Large intestine (tissue), 3 donors: ENCODE data around the gene DAZL. TPM values are rescaled to one million over a fixed set of nuclear protein-coding genes. Genes with fewer than 3 reads are reported as not detected.

ENCODE experiments used
- DNase-seq, 2 donors: peaks; one replicate each; pipeline versions ENCODE4 v3.0.0 to v3.0.0-alpha.2; 2013
- H3K27ac ChIP-seq: one replicate; pipeline ENCODE4 v1.5.1; 2013; ENCODE audit warnings: low read length
- H3K27me3 ChIP-seq: 2 replicates; pipeline ENCODE4 v1.6.1; 2013; ENCODE audit warnings: low read length; ENCODE audit not compliant: control insufficient read depth, insufficient read depth
- H3K36me3 ChIP-seq: 2 replicates; pipeline ENCODE4 v1.6.1; 2013; ENCODE audit warnings: low read length; ENCODE audit not compliant: control insufficient read depth, insufficient read depth
- H3K4me1 ChIP-seq: one replicate; pipeline ENCODE4 v1.6.1; 2013; ENCODE audit warnings: low read length; ENCODE audit not compliant: control insufficient read depth, insufficient read depth
- H3K4me3 ChIP-seq: one replicate; pipeline ENCODE4 v1.5.1; 2013; ENCODE audit warnings: low read length
- H3K9me3 ChIP-seq: one replicate; pipeline ENCODE4 v1.6.1; 2013; ENCODE audit warnings: mild to moderate bottlenecking, low read depth, low read length, moderate library complexity; ENCODE audit not compliant: control insufficient read depth
- WGBS: methylation state at CpG from one replicate; pipeline ENCODE4 v1.1.5; 2013; ENCODE audit warnings: low lambda C conversion rate; ENCODE audit not compliant: insufficient coverage; 5-methylcytosine and 5-hydroxymethylcytosine counted together
- polyA plus RNA-seq: library from polyadenylated mRNA; unstranded; fragments of 120-200 nt; gene quantifications from one replicate; pipeline ENCODE4 v1.2.1, GENCODE V29; 2013

The DAZL gene
- polyA plus RNA-seq, 1 donor = not detected

GRCh38 chr3:16614033-16615031 is 9.1 kb upstream of the DAZL start:
- H3K36me3 ChIP-seq = no peaks in the 10 kb centered on the region
- no peaks in the 10 kb centered on the region for H3K4me1 ChIP-seq
- WGBS = 100% methylated on average over 2 of the region's 6 CpGs
- H3K27ac ChIP-seq = no peak overlapping the region
- no peaks in the 10 kb centered on the region for H3K27me3 ChIP-seq
- no peaks in the 10 kb centered on the region for H3K9me3 ChIP-seq
- H3K4me3 ChIP-seq = no peak overlapping the region
- no peak for DNase-seq

GRCh38 chr3:16609927-16610580 is 4.8 kb upstream of the DAZL start:
- no peaks in the 10 kb centered on the region for H3K4me1 ChIP-seq
- DNase-seq = no peak
- H3K27ac ChIP-seq = no peak overlapping the region
- no CpG with 5 or more reads among the region's 2 CpGs for WGBS
- no peaks in the 10 kb centered on the region for H3K27me3 ChIP-seq
- H3K36me3 ChIP-seq = no peaks in the 10 kb centered on the region
- no peak overlapping the region for H3K4me3 ChIP-seq
- H3K9me3 ChIP-seq = peaks cover 3% of the 10 kb centered on the region

- H3K27ac ChIP-seq = no peak overlapping the region
- no peaks in the 10 kb centered on the region for H3K4me1 ChIP-seq
- 57% methylated on average over 1 of the region's 2 CpGs for WGBS
- H3K4me3 ChIP-seq = no peak overlapping the region
- H3K27me3 ChIP-seq = no peaks in the 10 kb centered on the region
- peaks cover 10% of the 10 kb centered on the region for H3K9me3 ChIP-seq
- H3K36me3 ChIP-seq = no peaks in the 10 kb centered on the region
- no peak for DNase-seq
Measured at GRCh38 chr3:16608816-16609215, 3.6 kb upstream of the DAZL start.

GRCh38 chr3:16607718-16608117 is 2.5 kb upstream of the DAZL start:
- no peaks in the 10 kb centered on the region for H3K4me1 ChIP-seq
- DNase-seq = no peak
- H3K27ac ChIP-seq = no peak overlapping the region
- no peaks in the 10 kb centered on the region for H3K27me3 ChIP-seq
- WGBS = 67% methylated on average over 3 of the region's 3 CpGs
- H3K4me3 ChIP-seq = no peak overlapping the region
- H3K9me3 ChIP-seq = peaks cover 10% of the 10 kb centered on the region
- no peaks in the 10 kb centered on the region for H3K36me3 ChIP-seq

GRCh38 chr3:16606398-16606797 is 1.2 kb upstream of the DAZL start:
- Histone ChIP-seq H3K4me1 (no peaks in the 10 kb centered on the region), H3K27me3 (no peaks in the 10 kb centered on the region), H3K36me3 (no peaks in the 10 kb centered on the region), H3K4me3 (no peak overlapping the region), H3K27ac (no peak overlapping the region), H3K9me3 (peaks cover 10% of the 10 kb centered on the region)
- no CpG with 5 or more reads among the region's 4 CpGs for WGBS
- no peak for DNase-seq

GRCh38 chr3:16605966-16606365 is 743 bp upstream of the DAZL start:
- Histone ChIP-seq H3K36me3 (no peaks in the 10 kb centered on the region), H3K4me1 (no peaks in the 10 kb centered on the region), H3K4me3 (no peak overlapping the region), H3K27me3 (no peaks in the 10 kb centered on the region), H3K9me3 (peaks cover 10% of the 10 kb centered on the region), H3K27ac (no peak overlapping the region)
- DNase-seq = no peak
- 90% methylated on average over 3 of the region's 8 CpGs for WGBS

GRCh38 chr3:16604433-16604832 is 790 bp downstream of the DAZL start:
- Histone ChIP-seq H3K4me1 (no peaks in the 10 kb centered on the region), H3K27ac (no peak overlapping the region), H3K9me3 (peaks cover 10% of the 10 kb centered on the region), H3K27me3 (no peaks in the 10 kb centered on the region), H3K4me3 (no peak overlapping the region), H3K36me3 (no peaks in the 10 kb centered on the region)
- DNase-seq = no peak
- no CpG with 5 or more reads among the region's 33 CpGs for WGBS

GRCh38 chr3:16601537-16602005 is 3.7 kb downstream of the DAZL start:
- Histone ChIP-seq H3K27ac (no peak overlapping the region), H3K36me3 (no peaks in the 10 kb centered on the region), H3K27me3 (no peaks in the 10 kb centered on the region), H3K9me3 (peaks cover 10% of the 10 kb centered on the region), H3K4me3 (no peak overlapping the region), H3K4me1 (no peaks in the 10 kb centered on the region)
- DNase-seq = no peak
- 40% methylated on average over 3 of the region's 3 CpGs for WGBS

- peaks cover 10% of the 10 kb centered on the region for H3K9me3 ChIP-seq
- WGBS = 0% methylated on average over 1 of the region's 7 CpGs
- DNase-seq = peak; percentile 43 to 55
Measured at GRCh38 chr3:16600780-16601536, 4.3 kb downstream of the DAZL start.

GRCh38 chr3:16599694-16600093 is 5.5 kb downstream of the DAZL start:
- Histone ChIP-seq H3K27me3 (no peaks in the 10 kb centered on the region), H3K4me3 (no peak overlapping the region), H3K27ac (no peak overlapping the region), H3K36me3 (no peaks in the 10 kb centered on the region), H3K9me3 (peaks cover 4% of the 10 kb centered on the region), H3K4me1 (no peaks in the 10 kb centered on the region)
- 50% methylated on average over 2 of the region's 3 CpGs for WGBS
- no peak for DNase-seq

More at GRCh38 chr3:16600780-16601536, 4.3 kb downstream of the DAZL start:
- H3K27ac ChIP-seq = no peak overlapping the region
- H3K4me1 ChIP-seq = no peaks in the 10 kb centered on the region
- no peaks in the 10 kb centered on the region for H3K27me3 ChIP-seq
- H3K4me3 ChIP-seq = no peak overlapping the region
- no peaks in the 10 kb centered on the region for H3K36me3 ChIP-seq
